GM12878 (cell line): ENCODE measurements around the gene NRTN. TPM values are rescaled to one million over a fixed set of nuclear protein-coding genes. Genes with fewer than 3 reads are reported as not detected.
A peak's percentile ranks its signal among the peaks of the same experiment; 100 is the strongest.

Experiments
- ATAC-seq: fragments of 200-7000 bp; cut with Tn5 transposase; 3 replicates; pipeline ENCODE4 v1.9.1; 2020; ENCODE audit warnings: mild to moderate bottlenecking, moderate library complexity
- BruUV-seq: library from RNA; stranded (reverse); fragments of 400-500 nt; replicated peaks from 2 replicates; lab custom pipeline; 2021; lab: Mats Ljungman, UMichigan
- CTCF ChIA-PET: fragments of 300-600 bp; sonication (Branson Sonifier 250); formaldehyde crosslinking; extraction: SDS; loops from one replicate; lab custom pipeline; 2021; ENCODE audit warnings: inconsistent platforms; lab: Yijun Ruan, JAX
- POLR2A ChIA-PET: fragments of 350-600 bp; formaldehyde crosslinking; extraction: SDS; loops from one replicate; lab custom pipeline; 2021; ENCODE audit warnings: inconsistent platforms; lab: Charles Lee
- RAD21 ChIA-PET: fragments of 300-600 bp; sonication (Branson Sonifier 250); formaldehyde crosslinking; loops from one replicate; lab custom pipeline; 2023; ENCODE audit warnings: antibody characterized with exemption; ENCODE audit not compliant: unreplicated experiment; lab: Charles Lee
- SMC1A ChIA-PET: fragments of 300-600 bp; sonication (Branson Sonifier 250); formaldehyde crosslinking; loops from one replicate; lab custom pipeline; 2023; ENCODE audit not compliant: unreplicated experiment, uncharacterized antibody; lab: Charles Lee
- DNase-seq: peaks from one replicate; pipeline ENCODE4 v3.0.0-alpha.2; 2011; ENCODE audit warnings: low read depth, low spot score
- FAIRE-seq: peaks from 3 replicates; lab custom pipeline; 2011; peaks lifted over from hg19 to GRCh38; lab: Jason Lieb, UNC
- H2AFZ ChIP-seq: 2 replicates; pipeline ENCODE4 v1.6.0; 2011; ENCODE audit warnings: low read depth, low read length, control low read depth; ENCODE audit not compliant: control insufficient read depth
- H3K27ac ChIP-seq: 2 replicates; pipeline ENCODE4 v1.5.1; 2011; ENCODE audit warnings: control low read depth; ENCODE audit not compliant: control insufficient read depth, insufficient read depth
- H3K27me3 ChIP-seq, 2 experiments: replicated peaks in 1 of 2; 2 replicates each; pipeline versions ENCODE4 v1.6.0 to v1.6.1; 2011; ENCODE audit warnings: low read length in 1 of 2; ENCODE audit not compliant: control insufficient read depth in 2 of 2, insufficient read depth in 2 of 2
- H3K36me3 ChIP-seq, 2 experiments: 2 replicates each; pipeline ENCODE4 v1.5.1; 2011; ENCODE audit warnings: low read length in 1 of 2; ENCODE audit not compliant: control insufficient read depth in 2 of 2, insufficient read depth in 2 of 2
- H3K4me1 ChIP-seq: 2 replicates; pipeline ENCODE4 v1.6.1; 2011; ENCODE audit warnings: mild to moderate bottlenecking, low read length, moderate library complexity, mixed read lengths; ENCODE audit not compliant: control insufficient read depth, insufficient read depth
- H3K4me2 ChIP-seq: 2 replicates; pipeline ENCODE4 v1.6.0; 2011; ENCODE audit warnings: control low read depth; ENCODE audit not compliant: control insufficient read depth, insufficient read depth
- H3K4me3 ChIP-seq: fragments of 200-600 bp; sonication (generic); 2 replicates; pipeline ENCODE4 v1.5.1; 2016
- H3K79me2 ChIP-seq: 2 replicates; pipeline ENCODE4 v1.6.0; 2011; ENCODE audit warnings: low read length; ENCODE audit not compliant: control insufficient read depth, insufficient read depth
- H3K9ac ChIP-seq: 2 replicates; pipeline ENCODE4 v1.8.0; 2011; ENCODE audit warnings: low read length, control low read depth, mixed read lengths; ENCODE audit not compliant: control insufficient read depth, insufficient read depth
- H3K9me3 ChIP-seq: replicated peaks from 3 replicates; pipeline ENCODE4 v1.5.1; 2011; ENCODE audit warnings: mild to moderate bottlenecking, low read length; ENCODE audit not compliant: control insufficient read depth, insufficient read depth
- H4K20me1 ChIP-seq: 2 replicates; pipeline ENCODE4 v1.6.0; 2011; ENCODE audit not compliant: control insufficient read depth, insufficient read depth
- CBX3 ChIP-seq: fragments of 200-600 bp; sonication (generic); IDR thresholded peaks from 2 replicates; pipeline ENCODE4 v1.6.1; 2016; ENCODE audit warnings: low read depth, borderline replicate concordance
- CBX5 ChIP-seq: sonication (generic); IDR thresholded peaks from 2 replicates; pipeline ENCODE4 v1.6.1; 2016; ENCODE audit warnings: low read depth, moderate library complexity, mild to moderate bottlenecking, inconsistent platforms
- FOXM1 ChIP-seq: IDR thresholded peaks from 2 replicates; pipeline ENCODE4 v1.6.1; 2012; ENCODE audit warnings: low read depth, mild to moderate bottlenecking, inconsistent platforms, low read length, moderate library complexity
- KDM1A ChIP-seq: fragments of 200-600 bp; sonication (generic); IDR thresholded peaks from 2 replicates; pipeline ENCODE4 v1.6.1; 2016; ENCODE audit warnings: borderline replicate concordance
- MTA3 ChIP-seq: IDR thresholded peaks from 2 replicates; pipeline ENCODE4 v1.6.1; 2012; ENCODE audit warnings: low read length, inconsistent platforms, borderline replicate concordance
- PAX5 ChIP-seq: IDR thresholded peaks from 2 replicates; pipeline ENCODE4 v1.6.1; 2011; ENCODE audit warnings: low read depth, low read length, borderline replicate concordance
- PAX8 ChIP-seq: fragments of 450-650 bp; IDR thresholded peaks from 2 replicates; pipeline ENCODE4 v1.6.1; 2017; ENCODE audit warnings: mild to moderate bottlenecking, moderate library complexity
- POLR2AphosphoS2 ChIP-seq: IDR thresholded peaks from 2 replicates; pipeline ENCODE4 v1.6.1; 2011; ENCODE audit warnings: low read depth, mild to moderate bottlenecking, low read length, improper control_type of control experiment, moderate library complexity
- POLR2AphosphoS5 ChIP-seq: IDR thresholded peaks from 2 replicates; pipeline ENCODE4 v1.6.1; 2011; ENCODE audit warnings: mild to moderate bottlenecking, low read length, inconsistent platforms
- RAD51 ChIP-seq: fragments of 450-650 bp; IDR thresholded peaks from 2 replicates; pipeline ENCODE4 v1.6.1; 2016; ENCODE audit warnings: moderate library complexity, mild to moderate bottlenecking, inconsistent platforms
- WRNIP1 ChIP-seq: IDR thresholded peaks from 2 replicates; pipeline ENCODE4 v1.6.1; 2011; ENCODE audit warnings: low read depth, low read length, improper control_type of control experiment, borderline replicate concordance
- YY1 ChIP-seq: IDR thresholded peaks from 2 replicates; pipeline ENCODE4 v1.6.1; 2011; ENCODE audit warnings: low read depth, mild to moderate bottlenecking, low read length
- ZNF274 ChIP-seq: IDR thresholded peaks from one replicate; pipeline ENCODE4 v1.8.0; 2011; ENCODE audit not compliant: insufficient read length, insufficient read depth
- ZSCAN29 ChIP-seq: fragments of 450-650 bp; IDR thresholded peaks from 2 replicates; pipeline ENCODE4 v1.6.1; 2017; ENCODE audit warnings: mild to moderate bottlenecking, moderate library complexity
- WGBS: methylation state at CpG from one replicate; pipeline ENCODE4 v1.1.6; 2016; ENCODE audit warnings: low lambda C conversion rate; ENCODE audit not compliant: insufficient replicate concordance, insufficient coverage; ENCODE audit errors: missing lambda C conversion rate; 5-methylcytosine and 5-hydroxymethylcytosine counted together
- in situ Hi-C: fragments of 300-500 bp; cut with MboI; formaldehyde crosslinking; loops from 9 replicates; pipeline ENCODE4 v1.14.3; 2018; ENCODE audit warnings: mixed read lengths
- intact Hi-C: fragments of 100-400 bp; cut with micrococcal nuclease; formaldehyde crosslinking; loops from one replicate; pipeline ENCODE4 v1.14.2; 2022; ENCODE audit not compliant: unreplicated experiment
- polyA plus RNA-seq, 11 experiments: library from polyadenylated mRNA; depleted of rRNA in 4 of 11; unstranded in 6 of 11; stranded (reverse) in 5 of 11; fragments of >200 nt; fragmentation: Nextera tagmentation in 4 of 11; fragmentation: Illumina TruSeq in 1 of 11; extraction: Ambion mirVana in 4 of 11; extraction: Trizol in 1 of 11; gene quantifications; 1 replicate in 1 of 11; 2 replicates in 10 of 11; pipeline versions ENCODE4 v1.2.1 to v1.2.3, GENCODE V29; 2011 to 2016; ENCODE audit warnings: inconsistent platforms in 2 of 11, missing spikeins in 2 of 11, low read depth in 1 of 11
- total RNA-seq, 4 experiments: library from RNA; depleted of rRNA in 3 of 4; stranded (reverse); fragments of >200 nt in 3 of 4; fragmentation: Illumina TruSeq in 1 of 4; extraction: Trizol in 1 of 4; gene quantifications; 2 replicates each; pipeline versions ENCODE4 v1.2.1 to v1.2.3, GENCODE V29; 2013 to 2021
- TF ChIP-seq, protein P1 (sequence below): IDR thresholded peaks from 2 replicates; pipeline ENCODE4 v1.6.1; 2011; ENCODE audit warnings: low read depth, low read length, improper control_type of control experiment, borderline replicate concordance

NRTN gene
- total and polyA plus RNA-seq, 10 of the 15 experiments (the other 5 are each of a cell fraction or from before 2014, with no cell fraction given) = not detected

DNA sequence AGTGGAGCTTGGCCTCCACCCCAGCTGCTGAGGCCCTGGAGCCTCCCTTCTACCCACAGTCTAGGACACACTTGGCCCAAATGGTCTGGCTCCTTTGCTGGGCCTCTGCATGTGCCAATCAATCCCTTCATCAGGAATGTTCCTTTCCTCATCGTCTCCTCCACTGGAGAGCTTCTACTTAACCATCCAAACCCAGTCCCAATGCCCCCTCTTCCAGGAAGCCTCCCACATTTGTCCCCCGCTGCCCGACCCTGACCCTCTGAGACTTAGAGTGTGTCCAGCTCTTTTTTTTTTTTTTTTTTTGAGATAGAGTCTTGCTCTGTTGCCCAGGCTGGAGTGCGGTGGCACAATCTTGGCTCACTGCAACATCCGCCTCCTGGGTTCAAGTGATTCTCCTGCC lies 16.4 kb upstream of the NRTN start:
- RAD21 ChIA-PET = no interaction called here
- no peak for ATAC-seq
- no TSS peak for BruUV-seq
- intact Hi-C loops = no loop called here
- H3K9ac ChIP-seq = no peak overlapping the region
- SMC1A ChIA-PET = no interaction called here
- CTCF ChIA-PET = no interaction called here
- no peaks in the 10 kb centered on the region for H3K9me3 ChIP-seq
- no peak overlapping the region for H3K27ac ChIP-seq
- H3K4me1 ChIP-seq = peaks cover 3% of the 10 kb centered on the region; the same call in 1 of the 2 replicates
- H4K20me1 ChIP-seq = no peaks in the 10 kb centered on the region
- TF ChIP-seq RAD51 (no peak), PAX5 (no peak), KDM1A (no peak), POLR2AphosphoS5 (0 out of 2 replicates have a peak, but pooled peaks have one; percentile 25)
- TF ChIP-seq, all 136 proteins: peak for 1
- no peak for DNase-seq
- no peak overlapping the region for H3K4me2 ChIP-seq
- POLR2A ChIA-PET = no interaction called here
- H3K27me3 ChIP-seq = no peaks in the 10 kb centered on the region
- H3K36me3 ChIP-seq = peaks cover 4 to 29% of the 10 kb centered on the region in 2 experiments; a peak in 3 of 4 replicates
- peaks cover 5% of the 10 kb centered on the region for H3K79me2 ChIP-seq
- in situ Hi-C loops = no loop called here
- H3K4me3 ChIP-seq = no peak overlapping the region
- FAIRE-seq = no peak
- no peak overlapping the region for H2AFZ ChIP-seq
- 96% methylated on average over 4 of the region's 5 CpGs for WGBS

- Histone ChIP-seq H3K36me3 (peaks cover 4 to 29% of the 10 kb centered on the region in 2 experiments; a peak in 3 of 4 replicates), H3K4me3 (no peak overlapping the region), H3K27ac (no peak overlapping the region), H3K9ac (no peak overlapping the region), H3K4me1 (peaks cover 3% of the 10 kb centered on the region; the same call in 1 of the 2 replicates), H3K4me2 (peak overlapping the region; percentile 97; the same call in 1 of the 2 replicates), H3K27me3 (no peaks in the 10 kb centered on the region), H2AFZ (no peak overlapping the region), H3K9me3 (no peaks in the 10 kb centered on the region), H4K20me1 (no peaks in the 10 kb centered on the region), H3K79me2 (peaks cover 5% of the 10 kb centered on the region)
- DNase-seq (no peak), ATAC-seq (no peak), FAIRE-seq (no peak)
- ChIA-PET CTCF (interaction anchor here (3.6 kb wide), 1 partner anchor 15 kb away, joined by 25 read pairs; the partner anchor contains the start of gene NRTN), RAD21 (interaction anchor here (1.5 kb wide), 1 partner anchor 15 kb away, joined by 4 read pairs; the partner anchor contains the start of gene NRTN), POLR2A (interaction anchor here (0.6 kb wide), 1 partner anchor 19 kb away, joined by 3 read pairs; no protein-coding TSS in a partner anchor), SMC1A (no interaction called here)
- in situ Hi-C loops (no loop called here), intact Hi-C loops (no loop called here)
- BruUV-seq = no TSS peak
- no peak for TF ChIP-seq CBX3
- no peak for TF ChIP-seq WRNIP1
- no peak for TF ChIP-seq CBX5
- TF ChIP-seq YY1 = no peak
- TF ChIP-seq ZSCAN29 = no peak
- TF ChIP-seq ZNF274 = no peak
- no peak for TF ChIP-seq POLR2AphosphoS2
- no peak for TF ChIP-seq MTA3
- TF ChIP-seq, protein P1, sequence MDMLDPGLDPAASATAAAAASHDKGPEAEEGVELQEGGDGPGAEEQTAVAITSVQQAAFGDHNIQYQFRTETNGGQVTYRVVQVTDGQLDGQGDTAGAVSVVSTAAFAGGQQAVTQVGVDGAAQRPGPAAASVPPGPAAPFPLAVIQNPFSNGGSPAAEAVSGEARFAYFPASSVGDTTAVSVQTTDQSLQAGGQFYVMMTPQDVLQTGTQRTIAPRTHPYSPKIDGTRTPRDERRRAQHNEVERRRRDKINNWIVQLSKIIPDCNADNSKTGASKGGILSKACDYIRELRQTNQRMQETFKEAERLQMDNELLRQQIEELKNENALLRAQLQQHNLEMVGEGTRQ = no peak
- TF ChIP-seq PAX8 = no peak
- TF ChIP-seq FOXM1 = no peak
- 97% methylated on average over 39 of the region's 39 CpGs for WGBS
Observed at GRCh38 chr19:5789351-5789761, 15.5 kb upstream of the NRTN start.
